Activated CD4-positive, alpha-beta T cell treated with anti-CD3 and anti-CD28 coated beads for 36 hours (primary cell): Measurements from ENCODE around the gene MRPL30. TPM values are rescaled to one million over a fixed set of nuclear protein-coding genes. Genes with fewer than 3 reads are reported as not detected.

Source experiments
- ATAC-seq: fragments of 200-7000 bp; cut with Tn5 transposase; one replicate; pipeline ENCODE4 v1.10.0; 2021; ENCODE audit warnings: mild to moderate bottlenecking, moderate library complexity
- CTCF ChIA-PET: fragments of 350-600 bp; sonication (Branson Sonifier 250); formaldehyde crosslinking; loops from one replicate; lab custom pipeline; 2021; ENCODE audit warnings: antibody characterized with exemption; lab: Charles Lee
- POLR2A ChIA-PET: fragments of 350-600 bp; sonication (Branson Sonifier 250); formaldehyde crosslinking; loops from one replicate; lab custom pipeline; 2021; ENCODE audit warnings: antibody characterized with exemption, inconsistent platforms; lab: Charles Lee
- DNase-seq: peaks from one replicate; pipeline ENCODE4 v3.0.0-alpha.2; 2020
- H3K27ac Mint-ChIP-seq: one replicate; pipeline ENCODE4 v1.8.0; 2021; ENCODE audit warnings: mixed read lengths
- H3K27me3 Mint-ChIP-seq: one replicate; pipeline ENCODE4 v1.8.0; 2021; ENCODE audit warnings: mixed read lengths
- H3K36me3 Mint-ChIP-seq: one replicate; pipeline ENCODE4 v1.8.0; 2021; ENCODE audit warnings: low read depth, mixed read lengths
- H3K4me1 Mint-ChIP-seq: one replicate; pipeline ENCODE4 v1.8.0; 2021; ENCODE audit warnings: mixed read lengths
- H3K4me3 Mint-ChIP-seq: one replicate; pipeline ENCODE4 v1.8.0; 2021; ENCODE audit warnings: mild to moderate bottlenecking, moderate library complexity, mixed read lengths
- H3K9me3 Mint-ChIP-seq: one replicate; pipeline ENCODE4 v1.8.0; 2021; ENCODE audit warnings: low read depth, mixed read lengths
- intact Hi-C, 2 experiments: fragments of 100-400 bp; cut with DNase I in 1 of 2; cut with micrococcal nuclease in 1 of 2; formaldehyde crosslinking; loops; one replicate each; pipeline versions ENCODE4 v1.14.2 to v1.15.1; 2022 to 2024; cut with DNase I, micrococcal nuclease
- total RNA-seq, 2 experiments: library from RNA; stranded (reverse); gene quantifications; one replicate each; pipeline ENCODE4 v1.2.3, GENCODE V29; 2021

The MRPL30 gene
- total RNA-seq, 2 experiments from 2014 or later, result 30.8 to 31.2 TPM

DNA sequence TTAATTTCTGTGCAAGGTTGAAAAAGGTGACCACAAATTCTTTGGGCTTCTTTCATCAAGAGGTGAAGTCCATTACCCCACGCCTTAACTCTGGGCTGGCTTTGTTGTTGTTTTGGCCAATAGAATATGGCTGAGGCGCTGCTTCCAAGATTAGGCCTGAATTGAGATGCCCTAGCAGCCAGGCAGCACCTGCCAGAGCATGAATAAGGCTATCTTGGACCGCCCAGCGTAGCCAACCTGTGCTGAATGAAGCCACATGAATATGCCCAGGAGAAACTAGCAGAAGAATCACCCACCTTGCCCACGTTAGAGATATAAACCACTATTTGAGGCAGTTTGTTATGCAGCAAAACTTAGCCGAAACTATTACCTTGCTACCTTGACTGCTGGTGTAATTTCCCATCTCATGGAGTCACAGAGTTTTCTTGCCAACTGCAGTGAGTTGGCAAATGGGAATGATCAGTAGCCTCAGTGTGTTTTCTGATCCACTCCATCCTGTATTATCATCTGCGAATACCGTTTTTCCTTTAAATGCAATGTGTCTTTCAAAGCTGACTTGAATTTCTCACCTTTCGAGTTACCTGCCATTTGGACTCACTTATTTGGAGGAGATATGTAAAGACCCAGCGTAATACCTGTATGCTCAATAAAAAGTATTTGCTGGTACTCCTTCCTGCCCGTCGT, 26.9 kb upstream of the MRPL30 start:
- Mint-ChIP-seq H3K9me3 (no peaks in the 10 kb centered on the region), H3K4me3 (no peak overlapping the region), H3K27ac (peak overlapping the region; percentile 93), H3K4me1 (peaks cover 32% of the 10 kb centered on the region), H3K36me3 (peaks cover 21% of the 10 kb centered on the region), H3K27me3 (no peaks in the 10 kb centered on the region)
- POLR2A ChIA-PET, result interaction anchor here (0.9 to 2.3 kb wide), 4 partner anchors 13 to 184 kb away, joined by 4 to 15 read pairs (median 6); partner anchors contain the start of genes C2orf15 and EIF5B
- intact Hi-C loops, result loop anchor here (1.0 to 10.0 kb wide), 4 partner anchors 13 to 1159 kb away; partner anchors contain the start of genes C2orf15 (in 2 of the 2) and TMEM131 (in 1 of the 2)
- ATAC-seq (no peak), DNase-seq (no peak)
- CTCF ChIA-PET, result interaction anchor here (0.6 to 1.7 kb wide), 4 partner anchors 26 to 1437 kb away, joined by 3 to 5 read pairs (median 4); partner anchors contain the start of genes MITD1 and MRPL30

DNA sequence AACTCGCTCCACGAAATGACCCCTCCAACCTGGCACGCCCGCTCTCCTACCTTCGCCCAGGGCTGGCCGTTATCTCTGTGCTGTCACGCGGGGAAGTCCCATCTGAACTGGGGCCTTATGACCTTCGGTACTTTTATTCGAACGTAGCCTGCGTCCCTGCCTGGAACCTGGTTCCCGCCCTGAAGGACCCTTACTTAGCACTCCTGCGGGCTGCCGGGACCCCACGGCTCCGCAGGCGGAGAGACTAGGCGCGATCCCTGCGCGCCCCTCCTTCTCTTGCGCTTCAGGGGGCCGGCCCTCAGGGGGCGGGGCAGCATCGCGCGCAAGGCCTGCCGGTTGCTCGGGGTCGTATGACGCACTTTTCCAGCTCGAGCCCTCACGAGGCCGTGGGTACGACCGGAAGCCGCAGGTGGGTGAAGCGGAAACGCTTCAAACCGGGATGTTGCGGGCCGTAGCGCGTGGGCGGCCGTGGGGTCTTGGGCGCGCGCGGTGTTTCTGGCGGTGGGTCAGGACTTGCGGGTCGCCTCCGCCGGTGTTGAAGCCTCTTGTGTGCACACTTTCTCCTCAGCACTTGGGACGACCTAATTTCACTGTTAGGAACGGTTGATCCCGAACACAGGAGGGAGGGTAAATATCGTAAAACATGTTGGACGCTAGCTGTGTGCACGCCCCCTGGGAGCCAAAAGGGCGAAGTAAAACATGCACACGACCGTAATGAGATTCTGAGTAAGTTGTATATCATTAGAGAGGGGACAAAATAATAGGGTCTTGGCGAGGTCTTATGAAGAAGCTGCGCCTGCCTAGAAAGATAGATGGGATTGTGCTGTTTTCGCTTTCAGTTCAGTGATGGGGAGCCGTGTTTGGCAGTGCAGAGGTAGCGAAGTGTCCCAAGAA, 26.1 kb upstream of the MRPL30 start, which contains the start of the genes LIPT1 and TSGA10:
LIPT1 (plus strand) TSS at position 325 of the 894 bp plus-strand sequence. CDS start 6,991 bp downstream, outside the sequence.
TSGA10 (minus strand) TSS at position 300 of the 894 bp plus-strand sequence. CDS start 45,503 bp downstream, outside the sequence.
- H3K4me1 Mint-ChIP-seq, result peaks cover 36% of the 10 kb centered on the region
- ChIA-PET POLR2A (interaction anchor here (0.7 to 2.3 kb wide), 4 partner anchors 14 to 183 kb away, joined by 3 to 15 read pairs (median 5); partner anchors contain the start of genes C2orf15, EIF5B and MITD1), CTCF (interaction anchor here (0.6 to 1.7 kb wide), 4 partner anchors 19 to 1437 kb away, joined by 3 to 5 read pairs (median 4); partner anchors contain the start of genes MITD1 and MRPL30)
- no peaks in the 10 kb centered on the region for H3K9me3 Mint-ChIP-seq
- H3K4me3 Mint-ChIP-seq, result no peak within 1 kb of the TSS
- DNase-seq (peak; percentile 96), ATAC-seq (peak; percentile 94)
- H3K27ac Mint-ChIP-seq, result peak within 1 kb of the TSS; percentile 93
- H3K36me3 Mint-ChIP-seq, result peaks cover 26% of the 10 kb centered on the region
- no peaks in the 10 kb centered on the region for H3K27me3 Mint-ChIP-seq
- intact Hi-C loops, result loop anchor here (1.0 to 10.0 kb wide), 8 partner anchors 14 to 1160 kb away; partner anchors contain the start of genes C2orf15 (in 2 of the 2), MITD1 (in 2 of the 2), MRPL30 (in 2 of the 2) and EIF5B (in 1 of the 2)

DNA sequence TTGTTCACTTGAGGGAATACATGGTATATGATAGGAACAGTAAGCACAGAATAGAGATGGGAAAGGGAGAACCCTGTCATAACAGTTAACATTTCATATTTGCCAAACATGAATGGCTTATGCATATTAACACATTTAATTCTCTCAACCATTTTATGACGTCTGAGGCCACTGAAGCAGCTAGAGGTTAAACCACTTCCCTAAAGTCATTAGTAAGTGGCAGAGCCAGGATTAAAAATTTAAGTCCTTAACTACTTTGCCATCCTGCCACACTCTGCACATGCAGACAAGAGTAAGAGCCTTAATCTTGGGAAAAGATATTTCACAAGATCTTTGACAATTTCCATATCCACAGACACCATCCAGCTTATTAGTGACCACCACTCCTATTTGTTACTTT, 24.1 kb upstream of the MRPL30 start:
- peaks cover 18% of the 10 kb centered on the region for H3K36me3 Mint-ChIP-seq
- CTCF ChIA-PET, result interaction anchor here (0.7 to 1.3 kb wide), 4 partner anchors 14 to 191 kb away, joined by 3 read pairs; partner anchors contain the start of gene EIF5B
- peaks cover 28% of the 10 kb centered on the region for H3K4me1 Mint-ChIP-seq
- ATAC-seq (no peak), DNase-seq (no peak)
- no peaks in the 10 kb centered on the region for H3K9me3 Mint-ChIP-seq
- H3K27ac Mint-ChIP-seq, result peak overlapping the region; percentile 40
- H3K27me3 Mint-ChIP-seq, result no peaks in the 10 kb centered on the region
- POLR2A ChIA-PET, result no interaction called here
- intact Hi-C loops, result loop anchor here (10.0 kb wide), 3 partner anchors 328 to 1162 kb away; partner anchors contain the start of gene TMEM131 (in 1 of the 2)
- no peak overlapping the region for H3K4me3 Mint-ChIP-seq

DNA sequence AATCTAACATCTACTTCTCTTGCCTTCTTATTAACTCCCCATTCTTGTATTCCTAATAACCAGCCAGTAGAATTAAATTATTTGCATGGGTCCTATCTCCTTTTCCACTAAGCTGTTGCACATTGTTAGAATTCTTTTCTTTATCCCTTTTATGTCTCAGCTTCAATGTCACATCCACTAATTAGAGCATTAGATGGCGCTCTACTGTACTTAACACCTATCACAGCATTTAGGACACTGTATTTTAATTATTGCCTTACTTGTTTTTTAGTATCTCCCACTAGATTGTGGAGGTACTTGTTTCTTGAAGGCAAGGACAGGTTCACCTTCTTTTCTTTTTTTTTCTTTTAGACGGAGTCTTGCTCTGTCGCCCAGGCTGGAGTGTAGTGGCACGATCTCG, 22.4 kb upstream of the MRPL30 start:
- CTCF ChIA-PET, result interaction anchor here (0.8 to 1.1 kb wide), 3 partner anchors 10 to 226 kb away, joined by 3 read pairs; partner anchors contain the start of genes MITD1 and MRPL30
- H3K4me1 Mint-ChIP-seq, result peaks cover 28% of the 10 kb centered on the region
- peaks cover 24% of the 10 kb centered on the region for H3K36me3 Mint-ChIP-seq
- no peak for DNase-seq
- intact Hi-C loops, result loop anchor here (10.0 kb wide), 3 partner anchors 326 to 1164 kb away; partner anchors contain the start of gene TMEM131 (in 1 of the 2)
- no peak overlapping the region for H3K4me3 Mint-ChIP-seq
- H3K27me3 Mint-ChIP-seq, result no peaks in the 10 kb centered on the region
- H3K27ac Mint-ChIP-seq, result no peak overlapping the region
- POLR2A ChIA-PET, result no interaction called here
- H3K9me3 Mint-ChIP-seq, result no peaks in the 10 kb centered on the region
- no peak for ATAC-seq

DNA sequence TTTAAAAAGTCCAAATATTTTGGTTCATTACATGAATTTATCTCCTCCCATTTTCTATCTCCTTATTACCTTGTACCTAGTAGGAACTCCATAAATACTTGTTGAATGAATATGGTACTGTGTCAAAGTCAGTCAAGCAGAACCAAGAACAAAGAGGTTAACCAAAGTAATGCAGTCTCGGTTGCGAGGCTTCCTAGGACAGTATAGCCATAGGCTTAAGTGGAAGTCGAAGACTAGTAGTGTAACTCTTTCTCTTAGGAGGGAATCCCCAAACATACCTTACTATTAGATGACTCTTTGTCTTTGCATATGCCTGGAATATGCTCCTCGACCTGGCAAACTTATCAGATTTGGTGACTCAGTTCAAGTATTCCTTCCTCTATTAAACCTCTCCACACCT, 21.4 kb upstream of the MRPL30 start:
- DNase-seq, result no peak
- intact Hi-C loops, result loop anchor here (10.0 kb wide), 3 partner anchors 325 to 1165 kb away; partner anchors contain the start of gene TMEM131 (in 1 of the 2)
- peaks cover 28% of the 10 kb centered on the region for H3K36me3 Mint-ChIP-seq
- peaks cover 28% of the 10 kb centered on the region for H3K4me1 Mint-ChIP-seq
- POLR2A ChIA-PET, result interaction anchor here (0.5 kb wide), 1 partner anchor 467 kb away, joined by 4 read pairs; no protein-coding TSS in a partner anchor
- no peaks in the 10 kb centered on the region for H3K9me3 Mint-ChIP-seq
- H3K4me3 Mint-ChIP-seq, result no peak overlapping the region
- ATAC-seq, result no peak
- no peaks in the 10 kb centered on the region for H3K27me3 Mint-ChIP-seq
- H3K27ac Mint-ChIP-seq, result peak overlapping the region; percentile 43
- CTCF ChIA-PET, result interaction anchor here (1.1 kb wide), 1 partner anchor 225 kb away, joined by 3 read pairs; no protein-coding TSS in a partner anchor

DNA sequence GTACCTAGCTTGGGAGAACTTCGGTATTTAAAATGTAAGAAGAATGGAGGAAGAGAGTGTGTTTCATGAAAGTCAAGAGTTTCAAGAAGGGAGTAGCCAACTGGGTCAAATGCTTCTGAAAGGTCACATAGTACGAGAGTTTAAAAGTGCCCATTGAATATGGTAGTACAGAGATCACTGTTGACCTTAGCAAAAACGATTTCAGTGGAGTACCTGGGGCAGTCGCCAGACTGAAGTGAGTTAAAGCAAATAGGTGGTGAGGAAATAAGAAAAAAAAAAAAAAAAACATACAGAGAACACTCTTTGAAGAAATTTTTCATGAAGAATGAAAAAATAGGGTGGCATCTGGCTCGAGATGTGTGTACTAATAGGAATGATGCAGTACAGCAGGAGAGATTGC, 14.8 kb upstream of the MRPL30 start:
- Mint-ChIP-seq H3K27me3 (no peaks in the 10 kb centered on the region), H3K36me3 (peaks cover 48% of the 10 kb centered on the region), H3K4me3 (no peak overlapping the region), H3K9me3 (no peaks in the 10 kb centered on the region), H3K27ac (no peak overlapping the region), H3K4me1 (peaks cover 12% of the 10 kb centered on the region)
- POLR2A ChIA-PET, result no interaction called here
- CTCF ChIA-PET, result interaction anchor here (0.6 to 4.5 kb wide), 4 partner anchors 11 to 88 kb away, joined by 3 to 19 read pairs (median 6); partner anchors contain the start of genes MITD1 and MRPL30
- DNase-seq, result no peak
- intact Hi-C loops, result no loop called here
- no peak for ATAC-seq

DNA sequence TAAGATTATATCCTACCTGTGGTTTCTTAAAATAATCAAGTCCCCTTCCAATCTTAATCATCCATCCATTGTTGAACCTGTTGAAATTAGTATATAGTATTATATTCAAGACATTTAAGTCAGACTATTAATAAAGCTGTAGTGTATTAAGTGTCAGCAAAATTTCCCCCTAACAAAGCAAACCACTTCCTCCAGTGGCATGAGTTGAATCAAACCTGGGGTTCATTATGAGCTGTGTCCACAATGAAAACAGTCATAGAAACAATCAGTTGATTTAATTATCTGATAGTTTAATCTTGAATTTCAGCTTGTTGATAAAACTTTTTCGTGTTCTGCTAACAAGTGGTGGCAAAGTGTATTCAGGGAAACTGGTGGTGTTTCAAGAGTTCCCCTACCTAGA, 11.4 kb upstream of the MRPL30 start:
- peaks cover 23% of the 10 kb centered on the region for H3K4me1 Mint-ChIP-seq
- ChIA-PET CTCF (interaction anchor here (0.8 to 4.5 kb wide), 2 partner anchors 11 to 34 kb away, joined by 3 to 19 read pairs; partner anchors contain the start of genes MITD1 and MRPL30), POLR2A (no interaction called here)
- no peak for ATAC-seq
- H3K4me3 Mint-ChIP-seq, result no peak overlapping the region
- H3K27ac Mint-ChIP-seq, result no peak overlapping the region
- no peaks in the 10 kb centered on the region for H3K9me3 Mint-ChIP-seq
- no peaks in the 10 kb centered on the region for H3K27me3 Mint-ChIP-seq
- DNase-seq, result no peak
- intact Hi-C loops, result no loop called here
- H3K36me3 Mint-ChIP-seq, result peaks cover 56% of the 10 kb centered on the region

DNA sequence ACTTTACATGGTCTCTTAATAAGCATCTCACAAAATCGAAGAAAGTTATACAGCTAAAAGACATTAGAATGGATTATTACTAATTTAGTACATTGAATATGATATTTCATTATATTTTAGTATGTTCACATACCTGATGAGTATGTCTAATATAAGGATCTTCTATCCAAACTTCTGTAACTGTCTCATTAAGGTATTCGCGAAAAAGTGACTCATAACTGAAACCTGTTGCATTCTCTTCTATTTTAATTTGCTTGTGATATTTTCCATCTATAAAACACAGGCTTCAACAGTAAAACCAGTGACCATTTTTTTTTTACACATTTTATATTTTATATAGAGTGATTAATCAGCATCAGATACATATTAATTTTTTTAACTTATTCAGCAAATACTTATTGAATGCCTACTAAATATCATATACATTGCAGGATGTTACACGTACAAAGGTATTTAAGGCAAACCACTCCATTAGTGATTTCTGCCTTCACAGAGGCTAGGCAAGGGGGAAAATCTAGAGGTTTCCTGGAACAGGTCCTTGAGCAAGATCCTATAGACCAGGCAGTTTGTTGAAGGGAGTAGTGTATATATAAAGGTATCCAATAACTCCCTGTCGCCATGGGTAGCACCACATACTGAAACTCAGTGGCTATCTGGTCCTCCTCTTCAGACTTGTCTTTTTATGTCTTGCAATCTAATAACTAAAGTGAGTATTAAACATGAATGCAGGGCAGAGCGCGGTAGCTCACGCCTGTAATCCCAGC, 9.4 kb upstream of the MRPL30 start:
- Mint-ChIP-seq H3K36me3 (peaks cover 54% of the 10 kb centered on the region), H3K27ac (peak overlapping the region; percentile 77), H3K4me3 (no peak overlapping the region), H3K27me3 (no peaks in the 10 kb centered on the region), H3K4me1 (peaks cover 30% of the 10 kb centered on the region), H3K9me3 (no peaks in the 10 kb centered on the region)
- CTCF ChIA-PET, result interaction anchor here (1.2 to 1.3 kb wide), 2 partner anchors 9 to 14 kb away, joined by 3 read pairs; partner anchors contain the start of genes MITD1 and MRPL30
- POLR2A ChIA-PET, result no interaction called here
- ATAC-seq (peak; percentile 51), DNase-seq (no peak)
- intact Hi-C loops, result no loop called here

DNA sequence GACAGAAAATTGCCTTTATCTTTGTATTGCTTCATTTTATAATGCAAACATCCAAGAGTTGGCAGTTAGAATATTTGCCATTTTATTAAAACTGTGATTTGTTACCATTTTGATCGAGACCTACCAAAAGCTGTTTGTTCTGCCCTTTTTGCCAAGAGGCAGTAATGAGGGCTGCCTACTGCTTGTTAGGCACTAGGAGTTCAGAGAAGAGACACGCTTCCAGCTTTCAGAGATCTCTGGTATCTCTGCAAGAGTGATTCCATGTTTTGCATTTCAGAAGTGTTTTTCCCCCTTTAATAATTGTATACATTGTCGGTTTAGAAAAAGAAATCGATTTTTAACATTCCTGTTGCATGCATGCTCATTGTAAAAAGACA, 628 bp downstream of the MRPL30 start:
- Mint-ChIP-seq H3K9me3 (no peaks in the 10 kb centered on the region), H3K4me1 (peaks cover 57% of the 10 kb centered on the region), H3K36me3 (peaks cover 21% of the 10 kb centered on the region), H3K4me3 (peak overlapping the region; percentile 96), H3K27me3 (no peaks in the 10 kb centered on the region), H3K27ac (peak overlapping the region; percentile 99)
- DNase-seq (no peak), ATAC-seq (no peak)
- ChIA-PET POLR2A (no interaction called here), CTCF (interaction anchor here (1.0 to 3.3 kb wide), 3 partner anchors 13 to 532 kb away, joined by 3 to 19 read pairs (median 5); partner anchors contain the start of genes LIPT1 and TSGA10)
- intact Hi-C loops, result loop anchor here (1.0 to 5.0 kb wide), 8 partner anchors 26 to 573 kb away; partner anchors contain the start of genes TXNDC9 (in 2 of the 2), C2orf15 (in 1 of the 2), COA5 (in 1 of the 2) and REV1 (in 1 of the 2)
